COR-L47 (cell line): Measurements from ENCODE around the gene ULK3.

Experiments used
- DNase-seq: peaks from one replicate; lab custom pipeline; 2025; lab: John Stamatoyannopoulos, UW

ULK3 gene

GRCh38 chr15:74799255-74799855, 43.6 kb downstream of the ULK3 start:
- DNase-seq, result no peak

- no peak for DNase-seq
These were observed 44.3 kb downstream of the ULK3 start for GRCh38 chr15:74798388-74799254.

GRCh38 chr15:74795966-74796625, 46.9 kb downstream of the ULK3 start:
- DNase-seq, result no peak

- DNase-seq, result no peak
These were observed 48.0 kb downstream of the ULK3 start for GRCh38 chr15:74794970-74795349.

GRCh38 chr15:74794248-74794969, 48.5 kb downstream of the ULK3 start:
- DNase-seq, result no peak

GRCh38 chr15:74793135-74794028, 49.6 kb downstream of the ULK3 start:
- DNase-seq, result no peak

- DNase-seq, result no peak
These were observed 50.5 kb downstream of the ULK3 start for GRCh38 chr15:74792227-74793016.

GRCh38 chr15:74791667-74792066, 51.3 kb downstream of the ULK3 start:
- no peak for DNase-seq

- no peak for DNase-seq
These were observed 51.9 kb downstream of the ULK3 start for GRCh38 chr15:74791007-74791406.

- no peak for DNase-seq
These were observed 52.7 kb downstream of the ULK3 start for GRCh38 chr15:74790080-74790916.

- DNase-seq, result no peak
These were observed 53.2 kb downstream of the ULK3 start for GRCh38 chr15:74789741-74790079.

GRCh38 chr15:74789171-74789631, 53.8 kb downstream of the ULK3 start:
- no peak for DNase-seq

GRCh38 chr15:74788683-74789151, 54.2 kb downstream of the ULK3 start:
- DNase-seq, result no peak

- no peak for DNase-seq
These were observed 54.8 kb downstream of the ULK3 start for GRCh38 chr15:74788042-74788682.

GRCh38 chr15:74787251-74788041, 55.5 kb downstream of the ULK3 start:
- no peak for DNase-seq

GRCh38 chr15:74786551-74787165, 56.3 kb downstream of the ULK3 start:
- DNase-seq, result no peak
